T-helper 17 cell (primary cell): ENCODE data around the gene FOXO6. TPM values are rescaled to one million over a fixed set of nuclear protein-coding genes. Genes with fewer than 3 reads are reported as not detected.
A peak's percentile ranks its signal among the peaks of the same experiment; 100 is the strongest.

Experiments used
- ATAC-seq: fragments of 150-1000 bp; cut with Tn5 transposase; 2 replicates; pipeline ENCODE4 v1.10.0; 2021; ENCODE audit warnings: mild to moderate bottlenecking, moderate library complexity
- DNase-seq, 3 donors: peaks; one replicate each; pipeline versions ENCODE4 v3.0.0 to v3.0.0-alpha.2; 2020 to 2021
- H3K9me3 ChIP-seq: one replicate; pipeline ENCODE4 v1.7.0; 2013; ENCODE audit warnings: low read length, mild to moderate bottlenecking; ENCODE audit not compliant: control insufficient read depth, poor library complexity, severe bottlenecking
- H3K27ac Mint-ChIP-seq: one replicate; pipeline ENCODE4 v1.8.0; 2022; ENCODE audit warnings: mild to moderate bottlenecking, moderate library complexity, mixed read lengths
- H3K27me3 Mint-ChIP-seq: one replicate; pipeline ENCODE4 v1.8.0; 2022; ENCODE audit warnings: mixed read lengths
- H3K36me3 Mint-ChIP-seq: one replicate; pipeline ENCODE4 v1.8.0; 2022; ENCODE audit warnings: low read depth, mixed read lengths
- H3K4me1 Mint-ChIP-seq: one replicate; pipeline ENCODE4 v1.8.0; 2022; ENCODE audit warnings: mild to moderate bottlenecking, mixed read lengths
- H3K4me3 Mint-ChIP-seq: one replicate; pipeline ENCODE4 v1.8.0; 2022; ENCODE audit warnings: mild to moderate bottlenecking, moderate library complexity, mixed read lengths
- total RNA-seq, 4 donors: library from RNA in 2 of 4; stranded (reverse) in 2 of 4; gene quantifications; one replicate each; pipeline ENCODE4 v1.2.3 and lab custom pipeline; 2022 to 2026

Gene FOXO6
- total RNA-seq, 2 donors from 2014 or later: 0.86 to 1.8 TPM

DNA sequence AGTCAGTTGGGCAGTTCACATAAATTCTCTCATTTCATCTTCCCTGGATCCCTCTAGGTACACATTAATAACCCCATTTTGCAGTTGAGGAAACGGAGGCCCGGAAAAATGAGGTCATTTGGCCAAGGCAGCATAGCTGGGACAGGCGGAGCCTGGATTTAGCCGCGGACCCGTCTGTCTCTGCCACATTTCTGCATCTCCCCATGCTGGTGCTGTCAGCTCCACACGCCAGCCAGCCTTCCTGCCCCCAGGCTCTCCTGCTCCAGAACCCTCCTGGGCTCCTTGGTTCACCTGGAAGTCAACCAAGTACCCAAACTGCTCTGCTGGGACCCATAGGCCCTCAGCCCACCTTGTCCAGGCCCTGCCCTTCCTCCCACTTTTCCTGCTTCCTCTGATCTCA lies 7.6 kb downstream of the FOXO6 start:
- peaks cover 63% of the 10 kb centered on the region for H3K27me3 Mint-ChIP-seq
- peaks cover 8% of the 10 kb centered on the region for H3K36me3 Mint-ChIP-seq
- peaks cover 8% of the 10 kb centered on the region for H3K4me1 Mint-ChIP-seq
- H3K27ac Mint-ChIP-seq: no peak overlapping the region
- H3K9me3 ChIP-seq: no peaks in the 10 kb centered on the region
- no peak for ATAC-seq
- no peak for DNase-seq
- no peak overlapping the region for H3K4me3 Mint-ChIP-seq

DNA sequence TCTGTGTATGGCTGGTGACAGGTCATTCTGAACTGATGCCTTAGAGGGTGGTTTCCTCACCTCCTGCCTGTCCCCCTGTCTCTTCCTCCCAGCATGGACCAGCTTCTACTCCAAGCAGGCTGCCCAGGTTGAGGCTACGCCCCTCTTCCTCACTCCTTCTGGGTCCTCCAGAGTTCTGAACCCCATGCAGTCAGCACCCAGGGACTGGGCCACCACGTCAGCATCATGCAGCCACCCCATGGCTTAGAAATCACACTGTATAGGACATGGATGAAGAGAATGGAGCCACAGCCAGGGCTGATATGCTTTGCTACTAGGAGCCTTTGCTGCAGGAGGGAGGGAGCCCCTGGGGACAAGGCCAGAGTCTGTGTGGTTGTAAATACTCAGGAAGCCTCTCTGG lies 8.3 kb downstream of the FOXO6 start:
- H3K36me3 Mint-ChIP-seq: peaks cover 7% of the 10 kb centered on the region
- no peaks in the 10 kb centered on the region for H3K9me3 ChIP-seq
- H3K27me3 Mint-ChIP-seq: peaks cover 68% of the 10 kb centered on the region
- no peak overlapping the region for H3K4me3 Mint-ChIP-seq
- DNase-seq (no peak), ATAC-seq (no peak)
- H3K4me1 Mint-ChIP-seq: peaks cover 7% of the 10 kb centered on the region
- no peak overlapping the region for H3K27ac Mint-ChIP-seq

DNA sequence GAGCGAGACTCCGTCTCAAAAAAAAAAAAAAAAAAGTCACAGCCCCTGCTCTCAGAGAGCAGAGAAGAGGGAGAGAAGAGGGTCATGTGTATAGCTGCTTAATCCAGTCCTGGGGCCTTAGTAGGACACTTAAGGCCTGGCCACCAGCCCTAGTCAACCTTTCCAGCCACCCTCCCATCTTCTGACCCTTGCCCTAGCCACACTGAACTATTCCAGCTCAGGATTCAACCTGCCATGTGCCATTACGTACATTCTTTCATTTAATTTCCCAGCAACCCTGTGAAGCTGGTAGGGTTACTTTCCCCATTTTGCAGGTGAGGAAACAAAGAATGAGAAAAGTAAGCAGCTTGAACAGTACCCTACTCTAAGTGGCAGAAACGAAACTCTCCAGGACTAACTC lies 9.0 kb downstream of the FOXO6 start:
- Mint-ChIP-seq H3K4me1 (peaks cover 5% of the 10 kb centered on the region), H3K36me3 (peaks cover 7% of the 10 kb centered on the region), H3K4me3 (no peak overlapping the region), H3K27ac (no peak overlapping the region), H3K27me3 (peaks cover 63% of the 10 kb centered on the region)
- DNase-seq (no peak), ATAC-seq (no peak)
- no peaks in the 10 kb centered on the region for H3K9me3 ChIP-seq

DNA sequence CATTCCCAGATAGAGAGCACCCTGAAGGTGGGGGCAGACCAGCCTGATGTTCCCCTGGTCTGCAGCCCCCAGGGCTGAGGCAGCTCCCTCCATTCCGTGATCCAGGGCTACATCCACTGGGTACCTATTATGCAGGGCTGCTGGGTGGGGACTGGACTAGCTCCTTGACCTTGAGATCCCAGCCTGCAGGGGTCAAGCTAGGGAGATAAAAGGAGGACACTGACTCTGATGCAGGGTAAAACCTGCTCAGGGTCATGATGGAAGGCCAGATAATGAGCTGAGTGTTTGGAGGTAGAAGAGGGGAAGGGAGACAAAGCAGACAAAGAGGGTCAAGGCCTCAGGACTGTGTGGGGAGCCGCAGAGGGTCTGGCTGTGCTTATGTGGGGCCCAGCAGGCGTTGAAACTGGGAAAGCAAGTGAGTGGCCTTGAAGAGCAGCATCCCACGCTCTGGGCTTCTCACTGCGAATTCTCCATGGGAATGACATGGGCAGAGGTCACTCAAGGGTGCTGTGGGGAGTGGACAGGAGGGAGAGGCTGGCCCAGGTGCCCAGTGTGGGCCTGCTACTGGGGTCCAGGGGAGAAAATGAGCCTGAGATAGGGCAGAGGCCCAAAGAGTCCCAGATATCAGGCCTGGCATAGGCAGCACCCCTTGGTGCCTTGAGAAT lies 9.7 kb downstream of the FOXO6 start:
- peaks cover 6% of the 10 kb centered on the region for H3K4me1 Mint-ChIP-seq
- DNase-seq: no peak
- H3K9me3 ChIP-seq: no peaks in the 10 kb centered on the region
- H3K27me3 Mint-ChIP-seq: peaks cover 68% of the 10 kb centered on the region
- peaks cover 7% of the 10 kb centered on the region for H3K36me3 Mint-ChIP-seq
- ATAC-seq: no peak
- no peak overlapping the region for H3K4me3 Mint-ChIP-seq
- no peak overlapping the region for H3K27ac Mint-ChIP-seq

DNA sequence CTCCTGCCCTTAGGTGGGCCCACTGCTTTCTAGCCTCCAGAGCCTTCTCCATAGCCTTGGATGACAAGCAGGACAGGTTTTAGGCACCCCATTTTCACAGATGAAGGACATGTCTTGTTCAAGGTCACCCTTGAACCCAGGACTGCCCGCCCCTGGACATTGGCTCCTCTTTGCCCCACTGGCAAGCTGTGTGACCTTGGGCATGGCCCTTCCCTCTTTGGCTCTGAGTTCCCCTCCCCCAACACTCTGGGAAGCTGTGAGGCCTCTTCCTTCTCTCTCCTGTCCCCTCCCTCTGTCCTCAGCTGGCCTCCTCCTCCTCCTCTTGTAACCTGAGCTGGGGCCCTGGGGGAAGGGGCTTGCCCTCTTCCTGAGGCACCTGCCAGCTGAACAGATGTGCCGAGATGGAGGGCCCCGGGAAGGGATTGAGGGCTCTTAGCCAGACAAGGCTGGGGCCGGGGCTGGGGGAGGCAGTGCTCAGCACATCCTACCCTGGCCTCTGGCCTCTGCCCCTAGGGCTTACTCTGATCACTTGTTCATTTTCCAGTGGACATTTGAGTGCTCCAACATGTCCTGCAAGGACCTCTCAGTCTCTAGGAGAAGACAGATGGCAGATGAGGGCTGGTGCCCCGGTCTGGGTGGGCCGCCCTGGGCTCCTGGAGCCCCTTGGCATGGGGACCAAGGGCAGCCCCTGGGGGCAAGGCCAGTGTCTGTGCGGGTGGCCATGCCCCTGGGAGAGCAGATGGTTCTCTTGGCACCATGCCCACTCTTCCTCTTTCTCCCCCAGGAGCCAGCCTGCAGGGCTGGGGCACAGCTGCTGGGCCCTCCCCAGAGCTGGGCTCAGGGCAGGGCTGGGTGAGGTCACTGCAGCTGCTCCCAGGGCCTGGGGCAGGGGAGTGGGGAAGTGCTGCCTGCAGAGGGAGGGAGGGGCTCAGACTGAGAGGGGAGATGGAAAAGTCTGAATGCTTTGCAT lies 10.7 kb downstream of the FOXO6 start:
- Mint-ChIP-seq H3K36me3 (peaks cover 11% of the 10 kb centered on the region), H3K27ac (no peak overlapping the region), H3K4me3 (no peak overlapping the region), H3K27me3 (peaks cover 78% of the 10 kb centered on the region), H3K4me1 (peaks cover 6% of the 10 kb centered on the region)
- no peaks in the 10 kb centered on the region for H3K9me3 ChIP-seq
- DNase-seq (no peak), ATAC-seq (no peak)

DNA sequence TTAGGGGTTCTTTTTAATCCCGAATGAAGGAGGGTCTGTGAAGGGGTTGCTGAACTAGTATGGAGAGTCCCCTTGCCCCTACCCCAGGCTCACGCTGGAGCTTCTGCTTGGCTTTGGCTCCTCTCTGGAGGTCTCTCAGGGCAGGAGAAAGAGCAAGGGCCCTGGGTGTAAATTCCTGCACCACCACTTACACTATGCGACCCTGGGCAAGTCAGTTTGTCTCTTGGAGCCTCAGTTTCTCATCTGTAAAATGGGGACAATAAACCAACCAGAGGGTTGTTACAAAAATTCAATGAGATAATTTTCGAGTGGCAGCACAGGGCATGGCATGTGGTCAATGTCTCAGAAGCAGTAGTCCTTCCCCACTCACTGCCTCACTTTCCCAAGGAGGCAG lies 11.4 kb downstream of the FOXO6 start:
- no peak overlapping the region for H3K4me3 Mint-ChIP-seq
- no peaks in the 10 kb centered on the region for H3K9me3 ChIP-seq
- ATAC-seq (no peak), DNase-seq (no peak)
- no peak overlapping the region for H3K27ac Mint-ChIP-seq
- peaks cover 2% of the 10 kb centered on the region for H3K4me1 Mint-ChIP-seq
- peaks cover 11% of the 10 kb centered on the region for H3K36me3 Mint-ChIP-seq
- peaks cover 78% of the 10 kb centered on the region for H3K27me3 Mint-ChIP-seq

DNA sequence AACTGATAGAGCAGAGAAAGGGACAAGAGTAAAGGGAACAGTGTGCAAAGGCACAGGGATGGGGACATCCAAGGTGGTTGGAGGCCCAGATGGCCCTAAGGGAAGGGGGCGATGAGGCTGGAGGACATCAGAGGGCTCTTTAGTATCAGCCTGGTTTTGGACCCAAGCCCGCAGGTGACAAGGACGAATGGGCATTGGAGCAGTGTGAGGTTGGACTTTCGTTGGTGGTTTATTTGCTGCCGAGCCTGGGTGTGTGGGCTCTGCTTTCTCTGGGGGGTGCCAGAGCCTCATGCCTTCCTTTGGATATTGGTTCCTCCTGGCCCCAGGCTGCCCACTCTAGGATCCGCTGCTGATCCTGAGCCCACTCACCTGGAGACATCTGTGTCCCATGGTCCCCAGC lies 12.1 kb downstream of the FOXO6 start:
- DNase-seq: no peak
- peaks cover 11% of the 10 kb centered on the region for H3K36me3 Mint-ChIP-seq
- H3K4me1 Mint-ChIP-seq: peaks cover 2% of the 10 kb centered on the region
- H3K9me3 ChIP-seq: no peaks in the 10 kb centered on the region
- H3K27ac Mint-ChIP-seq: no peak overlapping the region
- ATAC-seq: no peak
- H3K4me3 Mint-ChIP-seq: no peak overlapping the region
- peaks cover 78% of the 10 kb centered on the region for H3K27me3 Mint-ChIP-seq

DNA sequence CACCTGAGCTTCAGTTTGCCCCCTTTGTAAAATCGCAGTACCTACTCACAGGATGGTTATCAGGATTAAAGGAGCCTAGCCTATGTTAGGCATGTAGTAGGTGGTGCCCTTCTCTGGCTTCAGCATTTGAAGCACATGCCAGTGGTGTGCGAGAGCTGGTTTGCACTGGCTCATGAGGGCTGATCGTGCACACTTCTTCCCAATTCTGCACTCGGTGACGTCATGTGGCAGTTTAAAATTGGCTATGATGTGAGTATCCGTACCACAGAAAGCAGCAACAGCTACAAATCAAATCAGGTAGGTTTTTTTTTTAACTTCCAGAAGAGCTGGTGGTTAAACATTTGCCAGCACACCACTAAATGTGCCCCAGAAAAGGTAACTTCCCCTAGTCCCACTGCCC lies 13.5 kb downstream of the FOXO6 start:
- Mint-ChIP-seq H3K27me3 (peaks cover 81% of the 10 kb centered on the region), H3K4me1 (peaks cover 2% of the 10 kb centered on the region), H3K27ac (no peak overlapping the region), H3K36me3 (peaks cover 8% of the 10 kb centered on the region), H3K4me3 (no peak overlapping the region)
- ATAC-seq (no peak), DNase-seq (no peak)
- no peaks in the 10 kb centered on the region for H3K9me3 ChIP-seq

DNA sequence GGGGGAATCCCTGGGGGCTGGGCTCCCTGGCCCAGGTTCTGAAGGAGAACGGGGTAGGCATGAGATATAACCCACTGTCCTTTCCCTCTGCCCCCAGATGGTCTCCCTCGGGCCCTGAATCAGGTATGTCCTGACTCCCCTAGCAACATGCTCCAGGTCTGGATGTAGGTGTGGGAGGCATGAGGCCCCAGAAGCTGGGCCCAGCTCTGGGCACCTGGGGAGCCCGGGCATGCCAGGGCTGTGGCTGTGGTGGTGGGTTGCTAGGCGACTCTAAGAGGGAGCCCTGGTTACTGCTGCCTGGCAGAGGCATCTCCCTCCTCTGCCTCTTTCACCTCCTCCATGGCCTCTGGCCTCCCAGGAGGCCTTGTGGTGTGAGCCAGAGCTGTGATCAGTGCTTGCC lies 16.2 kb downstream of the FOXO6 start:
- peaks cover 8% of the 10 kb centered on the region for H3K4me1 Mint-ChIP-seq
- H3K27me3 Mint-ChIP-seq: peaks cover 73% of the 10 kb centered on the region
- H3K4me3 Mint-ChIP-seq: no peak overlapping the region
- ATAC-seq: no peak
- H3K9me3 ChIP-seq: no peaks in the 10 kb centered on the region
- DNase-seq: no peak
- peaks cover 4% of the 10 kb centered on the region for H3K36me3 Mint-ChIP-seq
- H3K27ac Mint-ChIP-seq: no peak overlapping the region

DNA sequence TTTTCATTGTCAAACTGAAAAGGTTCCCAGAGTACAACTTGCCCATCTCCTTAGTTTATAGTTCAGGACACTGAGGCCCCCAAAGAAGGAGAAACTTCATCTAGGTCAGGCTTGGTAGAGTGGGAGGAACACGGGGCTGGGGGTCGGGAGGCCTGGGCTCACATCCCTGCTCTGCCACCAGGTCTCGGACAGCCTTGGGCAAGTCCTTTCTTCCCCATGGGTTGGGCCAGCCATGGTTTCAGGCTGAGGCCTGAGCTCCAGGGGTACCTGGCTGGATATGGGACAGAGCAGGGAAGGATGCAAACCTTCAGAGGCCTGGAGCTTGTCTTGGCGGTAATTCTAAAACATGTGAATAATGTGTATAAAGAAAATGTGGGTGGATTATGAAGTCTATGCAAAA lies 17.0 kb downstream of the FOXO6 start:
- Mint-ChIP-seq H3K4me1 (peaks cover 9% of the 10 kb centered on the region), H3K4me3 (no peak overlapping the region), H3K27me3 (peaks cover 69% of the 10 kb centered on the region), H3K27ac (no peak overlapping the region), H3K36me3 (peaks cover 6% of the 10 kb centered on the region)
- DNase-seq: no peak
- no peak for ATAC-seq
- H3K9me3 ChIP-seq: no peaks in the 10 kb centered on the region

DNA sequence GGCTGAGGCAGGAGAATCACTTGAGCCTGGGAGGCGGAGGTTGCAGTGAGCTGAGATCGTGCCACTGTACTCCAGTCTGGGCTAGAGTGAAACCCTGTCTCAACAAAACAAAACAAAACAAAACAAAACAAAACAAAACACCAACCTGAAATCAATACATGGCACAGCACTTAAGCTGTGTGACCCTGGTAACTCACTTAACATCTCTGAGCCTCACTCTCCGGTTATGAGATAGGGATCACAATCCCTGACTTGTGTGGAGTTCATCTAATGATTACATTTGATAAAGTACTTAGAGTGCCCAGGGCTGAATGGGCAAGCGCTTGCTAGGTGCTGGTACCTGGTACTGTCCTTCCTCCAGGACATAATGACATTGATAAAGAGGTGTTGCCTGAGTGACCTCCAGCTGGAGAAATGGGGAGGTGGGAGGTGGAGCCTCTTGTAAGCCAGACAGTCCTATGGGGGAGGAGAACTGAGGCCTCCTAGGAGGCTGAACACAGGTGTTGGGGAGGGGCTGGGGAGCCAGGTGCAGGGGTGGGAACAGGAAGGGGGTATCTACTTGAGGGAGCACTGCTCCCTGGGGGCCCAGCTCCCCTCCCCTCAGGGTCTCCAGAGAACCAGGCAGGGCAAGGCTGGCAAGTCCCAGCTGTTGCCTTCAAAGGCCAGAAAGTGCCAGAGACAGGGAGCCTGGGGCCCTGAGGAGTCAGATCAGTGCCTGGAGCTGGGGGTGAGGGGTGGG lies 17.9 kb downstream of the FOXO6 start:
- Mint-ChIP-seq H3K4me3 (no peak overlapping the region), H3K4me1 (peaks cover 14% of the 10 kb centered on the region), H3K36me3 (peaks cover 8% of the 10 kb centered on the region), H3K27me3 (peaks cover 69% of the 10 kb centered on the region), H3K27ac (no peak overlapping the region)
- no peak for ATAC-seq
- no peak for DNase-seq
- H3K9me3 ChIP-seq: no peaks in the 10 kb centered on the region

DNA sequence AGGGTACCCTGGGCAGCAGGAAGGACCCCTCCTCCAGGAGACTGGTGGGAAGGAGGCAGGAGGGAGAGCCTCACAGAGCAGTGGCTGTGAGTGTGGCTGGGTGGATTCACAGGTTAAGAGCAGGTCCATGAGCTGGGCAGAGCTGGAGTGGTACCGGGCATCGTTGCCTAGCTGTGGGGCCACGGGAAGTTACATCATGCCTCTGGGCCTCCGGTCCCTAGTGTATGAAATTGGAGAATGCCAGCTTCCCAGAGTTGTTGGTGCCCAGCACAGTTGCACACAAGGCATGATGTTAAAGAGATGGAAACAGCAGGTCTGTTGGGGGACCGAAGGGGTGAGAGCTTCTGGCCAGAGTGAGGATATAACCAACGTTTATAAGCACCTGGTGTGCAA lies 18.5 kb downstream of the FOXO6 start:
- peaks cover 69% of the 10 kb centered on the region for H3K27me3 Mint-ChIP-seq

DNA sequence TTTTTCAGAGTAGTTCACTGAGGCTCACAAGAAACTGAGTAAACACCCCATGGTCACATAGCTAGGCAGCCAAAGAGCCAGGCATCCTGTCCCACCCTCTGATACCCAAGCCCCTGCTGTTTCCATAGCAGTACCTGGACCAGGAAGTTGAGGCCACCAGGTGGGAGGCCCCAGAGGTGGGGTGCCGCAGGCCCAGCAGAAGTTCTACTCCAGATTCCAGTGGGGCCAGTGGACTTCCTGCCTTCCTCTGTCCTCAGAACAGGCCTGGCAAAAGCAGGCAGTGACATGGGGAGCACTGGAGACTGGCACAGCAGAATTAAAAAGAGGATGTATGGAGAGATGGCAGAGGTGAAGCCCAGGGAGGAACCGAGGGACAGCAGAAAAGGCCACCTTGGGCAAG lies 19.0 kb downstream of the FOXO6 start:
- H3K36me3 Mint-ChIP-seq: peaks cover 15% of the 10 kb centered on the region
- peaks cover 74% of the 10 kb centered on the region for H3K27me3 Mint-ChIP-seq
- peak overlapping the region; percentile 87 for H3K4me3 Mint-ChIP-seq
- DNase-seq: no peak
- H3K4me1 Mint-ChIP-seq: peaks cover 19% of the 10 kb centered on the region
- H3K27ac Mint-ChIP-seq: no peak overlapping the region
- ATAC-seq: no peak
- no peaks in the 10 kb centered on the region for H3K9me3 ChIP-seq

More for the DNA sequence above, 18.5 kb downstream of the FOXO6 start:
- Mint-ChIP-seq H3K4me1 (peaks cover 15% of the 10 kb centered on the region), H3K4me3 (no peak overlapping the region), H3K27ac (no peak overlapping the region), H3K36me3 (peaks cover 10% of the 10 kb centered on the region)
- no peaks in the 10 kb centered on the region for H3K9me3 ChIP-seq
- no peak for DNase-seq
- ATAC-seq: no peak
